ENCODE results near the gene ANTXR2.

DNA sequence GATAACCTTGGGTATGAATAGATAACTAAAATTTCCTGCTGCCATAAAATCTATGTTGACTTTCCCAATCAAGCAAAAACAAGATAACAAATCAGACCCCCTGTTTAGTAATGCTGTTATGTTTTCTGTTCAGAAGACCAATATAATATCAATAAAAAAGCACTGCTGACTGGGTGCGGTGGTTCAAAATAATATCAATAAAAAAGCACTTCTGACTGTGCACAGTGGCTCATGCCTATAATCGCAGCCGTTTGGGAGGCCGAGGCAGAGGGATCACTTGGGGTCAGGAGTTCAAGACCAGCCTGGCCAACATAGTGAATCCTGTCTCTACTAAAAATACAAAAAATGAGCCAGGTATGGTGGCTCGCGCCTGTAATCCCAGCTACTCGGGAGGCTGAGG is 36.7 kb downstream of the ANTXR2 start:
- TF ChIP-seq, protein P1, sequence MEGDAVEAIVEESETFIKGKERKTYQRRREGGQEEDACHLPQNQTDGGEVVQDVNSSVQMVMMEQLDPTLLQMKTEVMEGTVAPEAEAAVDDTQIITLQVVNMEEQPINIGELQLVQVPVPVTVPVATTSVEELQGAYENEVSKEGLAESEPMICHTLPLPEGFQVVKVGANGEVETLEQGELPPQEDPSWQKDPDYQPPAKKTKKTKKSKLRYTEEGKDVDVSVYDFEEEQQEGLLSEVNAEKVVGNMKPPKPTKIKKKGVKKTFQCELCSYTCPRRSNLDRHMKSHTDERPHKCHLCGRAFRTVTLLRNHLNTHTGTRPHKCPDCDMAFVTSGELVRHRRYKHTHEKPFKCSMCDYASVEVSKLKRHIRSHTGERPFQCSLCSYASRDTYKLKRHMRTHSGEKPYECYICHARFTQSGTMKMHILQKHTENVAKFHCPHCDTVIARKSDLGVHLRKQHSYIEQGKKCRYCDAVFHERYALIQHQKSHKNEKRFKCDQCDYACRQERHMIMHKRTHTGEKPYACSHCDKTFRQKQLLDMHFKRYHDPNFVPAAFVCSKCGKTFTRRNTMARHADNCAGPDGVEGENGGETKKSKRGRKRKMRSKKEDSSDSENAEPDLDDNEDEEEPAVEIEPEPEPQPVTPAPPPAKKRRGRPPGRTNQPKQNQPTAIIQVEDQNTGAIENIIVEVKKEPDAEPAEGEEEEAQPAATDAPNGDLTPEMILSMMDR (conservative IDR thresholded peaks at IDR 0.05; ENCODE audit: low read depth, low read length): no peak
- TF ChIP-seq EZH2 (IDR thresholded peaks at IDR 0.05; ENCODE audit: borderline replicate concordance, low read depth, low read length, poor library complexity, severe bottlenecking): no peak
